ENCODE results near the gene IL1RAPL1.

- TF ChIP-seq CTCF (IDR thresholded peaks at IDR 0.05) (no peak), POLR2A (IDR thresholded peaks at IDR 0.05) (no peak)
Observed at GRCh38 chrX:29798469-29798868, 1211.2 kb downstream of the IL1RAPL1 start.

Measured in breast epithelium (tissue), 3 donors.